Stimulated activated CD4-positive, alpha-beta T cell treated with anti-CD3 and anti-CD28 coated beads, Interleukin-1b, Interleukin-23, amount 100 ng/mL, for 4 hours (primary cell): ENCODE measurements around the gene NATD1.

Experiments
- DNase-seq, 2 donors: peaks; one replicate each; pipeline ENCODE4 v3.0.0-alpha.2; 2020; ENCODE audit warnings: low read depth in 2 of 2

The NATD1 gene

DNA sequence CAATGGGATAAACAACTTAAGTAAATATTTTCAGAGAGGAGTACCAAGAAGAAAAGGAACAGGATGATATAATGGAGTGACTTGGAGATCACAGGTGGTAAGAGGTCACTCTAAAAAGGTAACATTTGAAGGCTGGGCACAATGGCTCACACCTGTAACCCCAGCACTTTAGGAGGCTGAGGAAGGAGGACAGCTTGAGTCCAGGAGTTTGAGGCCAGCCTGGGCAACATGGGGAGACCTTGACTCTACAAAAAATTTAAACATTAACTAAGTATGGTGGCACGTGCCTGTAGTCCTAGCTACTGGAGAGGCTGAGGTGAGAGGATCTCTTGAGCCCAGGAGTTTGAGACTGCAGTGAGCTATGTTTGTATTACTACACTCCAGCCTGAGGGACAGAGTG, 35.9 kb downstream of the NATD1 start:
- no peak for DNase-seq

- DNase-seq: no peak
These were observed 37.3 kb downstream of the NATD1 start for GRCh38 chr17:21215935-21216334.

- no peak for DNase-seq
These were observed 38.3 kb downstream of the NATD1 start for GRCh38 chr17:21214777-21215541.

DNA sequence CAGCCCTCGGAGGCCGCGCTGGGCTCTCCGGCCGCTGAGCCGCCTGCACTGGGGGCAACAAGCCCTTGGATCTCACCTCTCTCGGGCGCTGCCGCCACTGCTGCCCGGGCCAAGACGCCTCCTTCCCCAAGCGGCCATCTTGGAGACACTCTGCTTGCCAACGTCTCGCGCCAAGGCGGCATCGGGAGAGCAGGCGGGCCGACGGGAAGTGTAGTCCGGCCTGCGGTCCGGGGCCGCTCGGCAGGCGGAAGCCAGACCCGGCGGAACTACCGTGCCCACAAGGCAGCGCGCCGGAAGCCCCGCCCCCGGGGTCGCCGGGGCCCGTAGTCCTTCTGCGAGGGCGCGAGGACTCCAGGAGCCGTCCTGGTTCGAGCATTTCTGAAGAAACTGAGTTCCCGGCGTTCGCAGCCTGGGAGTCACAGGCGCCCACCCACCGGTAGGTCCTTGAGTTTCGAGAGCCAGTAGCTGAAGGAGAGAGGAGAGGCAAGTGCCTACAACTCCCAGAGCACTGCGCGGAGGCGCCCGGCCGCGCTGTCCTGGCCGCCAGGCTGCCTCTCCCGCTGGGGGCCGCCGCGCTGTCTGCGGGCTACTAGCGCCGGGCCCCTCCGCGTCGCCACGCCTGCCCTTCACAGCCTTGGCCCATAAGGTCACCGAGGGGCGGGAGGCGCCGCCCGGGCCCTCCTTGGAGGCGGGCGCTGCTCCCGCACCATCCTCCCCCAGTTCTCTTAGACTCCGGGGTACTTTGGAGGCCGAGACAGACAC, 39.0 kb downstream of the NATD1 start, which contains the start of gene TMEM11:
Gene TMEM11, minus strand, starts transcription at position 147 of the 762 bp plus-strand sequence. Its CDS starts 9 bp downstream, at position 138.
- peak; percentile 91 to 96 for DNase-seq

DNA sequence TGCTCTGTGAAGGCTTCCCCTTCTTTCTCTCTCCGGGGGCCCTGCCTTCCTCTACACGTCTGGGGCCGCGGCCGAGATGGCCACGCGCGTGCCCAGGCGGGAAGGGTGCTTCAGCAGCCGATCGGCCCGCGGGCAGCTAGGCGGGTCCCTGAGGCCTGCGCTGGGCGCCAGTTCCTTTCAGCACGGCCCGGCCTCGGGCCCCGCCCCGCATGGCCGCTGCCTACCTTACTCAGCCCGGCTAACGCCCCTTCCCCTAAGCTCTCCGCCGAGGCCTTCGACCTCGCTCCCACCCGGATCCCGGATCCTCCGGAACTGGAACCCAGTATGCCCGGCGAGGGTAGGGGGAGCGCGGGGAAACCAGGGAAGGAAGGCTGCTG, 39.6 kb downstream of the NATD1 start:
- no peak for DNase-seq

DNA sequence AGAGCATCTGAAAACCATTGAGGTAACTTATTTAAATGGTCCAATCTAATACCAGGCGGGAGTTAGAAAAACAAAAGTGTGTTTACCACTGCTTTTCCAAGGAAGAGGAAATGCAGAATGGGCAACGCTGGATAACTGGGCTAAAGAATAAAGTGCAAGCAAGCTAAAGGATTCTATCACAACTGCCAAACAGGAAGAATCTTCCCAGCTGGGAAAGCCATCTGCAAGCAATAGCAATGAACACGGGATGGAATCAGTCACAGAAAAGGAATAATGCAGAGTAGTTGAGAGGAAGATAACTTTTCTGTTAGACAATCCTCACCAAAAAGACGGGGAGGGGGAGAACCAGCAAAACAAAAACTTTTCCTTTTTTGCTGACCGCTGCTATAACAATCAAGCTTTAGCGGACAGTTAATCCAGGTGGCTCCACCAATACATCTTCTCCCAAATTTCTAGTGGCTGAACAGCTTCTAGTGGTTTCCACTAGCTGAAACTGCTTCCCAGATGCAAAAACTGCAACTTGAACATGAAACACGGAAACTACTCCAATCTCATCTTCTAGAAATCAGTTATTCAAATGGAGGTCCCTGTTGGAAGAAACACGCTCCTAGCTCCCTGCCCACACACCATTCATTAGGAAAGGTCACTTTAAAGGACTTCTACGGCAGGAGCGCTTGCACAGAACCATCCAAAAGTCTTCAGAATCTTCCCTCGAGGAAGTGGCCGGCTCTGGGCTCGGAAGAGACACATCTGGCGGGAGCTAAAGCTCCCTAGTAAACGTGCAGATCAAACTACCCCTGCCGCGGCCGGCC, 40.2 kb downstream of the NATD1 start:
- no peak for DNase-seq

DNA sequence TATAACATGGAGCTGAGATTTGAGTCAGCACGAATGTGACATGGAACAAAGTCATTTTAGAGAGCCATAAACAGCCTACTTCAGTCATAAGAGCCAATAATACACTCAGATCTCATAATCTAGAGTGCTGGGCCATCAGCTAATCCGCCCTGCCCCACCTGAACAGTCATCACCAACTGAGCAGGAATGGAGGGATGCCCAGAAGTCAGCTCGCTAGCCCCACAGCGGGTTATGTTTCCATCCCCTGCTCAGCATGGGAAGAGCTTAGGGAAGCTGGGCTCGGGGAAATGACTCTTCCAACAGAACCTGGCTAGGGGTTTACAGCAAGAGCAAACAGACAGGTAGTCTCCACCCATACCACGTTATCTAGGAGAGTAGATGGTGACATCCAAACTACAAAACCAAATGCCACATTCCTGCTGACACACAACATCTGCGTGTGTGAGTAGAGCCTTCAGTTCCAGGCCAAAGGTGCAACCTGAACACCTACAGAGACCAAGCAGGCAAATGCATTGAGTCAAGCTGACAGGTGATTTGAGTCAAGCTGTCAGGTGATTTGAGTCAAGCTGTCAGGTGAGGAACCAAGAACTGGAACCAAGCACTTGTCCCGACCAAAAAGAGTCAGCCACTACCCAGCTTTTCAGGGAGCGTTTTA, 41.3 kb downstream of the NATD1 start:
- no peak for DNase-seq

- no peak for DNase-seq
These were observed 42.7 kb downstream of the NATD1 start for GRCh38 chr17:21210411-21211076.

GRCh38 chr17:21209511-21210175, 43.6 kb downstream of the NATD1 start:
- no peak for DNase-seq

DNA sequence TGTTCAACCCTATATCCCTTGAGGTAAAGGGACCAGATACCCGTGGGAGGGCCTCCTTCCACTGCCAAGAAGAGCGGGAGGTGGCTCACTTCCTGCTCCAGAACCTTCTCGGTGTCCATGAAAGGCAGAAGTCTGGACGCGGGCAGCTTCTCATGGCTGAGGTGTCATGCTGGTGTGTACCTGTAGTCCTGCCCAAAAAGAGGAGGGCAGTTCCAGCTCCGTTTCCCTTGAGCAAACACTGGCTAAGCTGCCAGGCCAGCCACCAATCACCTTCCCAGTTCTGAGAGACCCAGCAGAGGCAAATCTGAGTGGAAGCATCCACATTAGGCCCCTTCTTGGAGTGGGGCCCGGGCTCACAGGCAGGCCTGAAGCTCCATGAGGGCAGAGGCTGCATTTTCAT, 44.9 kb downstream of the NATD1 start:
- no peak for DNase-seq

- DNase-seq: no peak
These were observed 48.3 kb downstream of the NATD1 start for GRCh38 chr17:21204935-21205334.

DNA sequence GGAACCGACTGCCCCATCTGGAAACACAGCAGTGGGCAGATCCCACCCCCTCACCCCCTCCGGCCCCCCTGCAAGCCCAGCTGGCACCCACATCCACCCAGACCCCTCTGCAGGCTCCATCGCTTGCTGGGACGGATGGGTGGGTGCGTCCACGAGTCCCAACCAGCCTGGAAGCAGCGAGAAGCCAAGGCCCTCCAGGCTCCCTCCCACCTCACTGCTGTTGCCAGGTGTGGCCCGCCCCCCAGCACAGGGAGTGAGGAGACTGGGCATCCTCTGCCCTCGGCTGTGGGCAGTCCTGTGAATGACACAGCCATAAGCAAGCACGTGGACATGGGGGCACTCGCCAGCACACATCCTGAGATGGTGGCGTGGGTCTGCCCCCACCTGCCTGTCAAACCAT, 50.7 kb downstream of the NATD1 start:
- no peak for DNase-seq

DNA sequence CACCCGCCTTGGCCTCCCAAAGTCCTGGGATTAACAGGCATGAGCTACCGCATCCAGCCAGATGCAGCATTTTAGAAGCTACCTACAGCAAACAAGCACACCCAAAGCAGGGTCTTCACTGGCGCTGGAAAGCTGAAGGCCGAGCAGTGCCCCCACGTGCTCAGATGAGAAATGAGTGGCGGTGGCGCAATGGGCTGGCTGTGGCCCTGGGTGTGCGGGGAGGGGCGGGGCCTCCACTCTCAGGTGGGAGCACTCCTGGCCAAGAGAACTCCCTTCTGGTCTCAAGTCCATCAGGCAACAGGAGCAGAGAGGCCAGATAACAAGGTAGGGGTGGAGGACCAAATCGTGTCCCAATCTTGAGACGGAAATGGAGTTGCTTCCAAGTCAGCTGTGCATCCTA, 51.3 kb downstream of the NATD1 start:
- no peak for DNase-seq

DNA sequence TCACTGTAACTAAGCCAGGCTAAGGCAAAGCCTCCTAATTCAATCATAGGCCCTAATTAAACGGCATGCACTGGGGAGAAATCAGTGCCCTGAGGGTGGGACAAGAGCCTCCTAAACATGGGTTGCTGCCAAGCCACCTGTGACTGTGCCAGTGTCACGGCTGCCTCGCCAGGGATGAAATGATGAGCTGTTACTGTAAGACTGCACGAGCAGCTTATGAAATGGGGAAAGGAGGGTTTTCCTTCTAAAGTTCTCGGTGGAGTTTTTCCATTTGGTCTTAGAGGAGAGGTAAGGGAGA, 52.0 kb downstream of the NATD1 start:
- no peak for DNase-seq

DNA sequence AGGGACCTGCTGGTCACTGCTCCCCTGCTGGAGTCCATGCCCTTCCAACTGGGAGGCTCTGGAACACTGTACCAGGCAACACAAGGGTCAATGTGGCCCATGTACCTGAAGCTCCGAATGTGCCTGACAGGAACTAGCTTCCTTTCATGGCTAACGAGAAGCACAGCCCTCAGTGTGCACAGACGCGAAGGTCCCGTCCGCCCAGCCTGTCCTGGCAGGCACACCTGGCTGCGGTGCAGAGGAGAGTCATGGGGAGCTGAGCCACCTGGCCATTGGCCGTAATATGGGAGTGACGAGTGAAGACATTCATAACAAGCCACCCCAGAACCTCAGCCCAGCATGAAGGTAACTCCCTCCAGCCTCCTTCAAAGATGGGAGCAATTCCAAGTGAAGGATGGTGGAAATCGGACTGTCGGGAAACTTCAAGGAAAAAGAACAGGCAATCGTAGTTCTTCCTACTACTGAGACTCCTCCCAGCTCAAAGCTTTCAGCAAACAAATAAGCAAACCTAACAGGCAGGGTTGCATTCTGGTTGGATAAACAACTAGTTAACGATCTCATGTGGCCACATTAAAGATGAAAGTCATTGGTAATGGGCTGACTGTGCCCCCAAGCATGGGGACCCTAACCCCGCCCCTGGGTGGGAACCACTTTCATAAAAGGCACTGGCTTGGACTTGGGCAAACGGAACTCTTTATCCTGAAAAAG, 52.5 kb downstream of the NATD1 start:
- no peak for DNase-seq

- DNase-seq: no peak
These were observed 53.4 kb downstream of the NATD1 start for GRCh38 chr17:21199856-21200255.

DNA sequence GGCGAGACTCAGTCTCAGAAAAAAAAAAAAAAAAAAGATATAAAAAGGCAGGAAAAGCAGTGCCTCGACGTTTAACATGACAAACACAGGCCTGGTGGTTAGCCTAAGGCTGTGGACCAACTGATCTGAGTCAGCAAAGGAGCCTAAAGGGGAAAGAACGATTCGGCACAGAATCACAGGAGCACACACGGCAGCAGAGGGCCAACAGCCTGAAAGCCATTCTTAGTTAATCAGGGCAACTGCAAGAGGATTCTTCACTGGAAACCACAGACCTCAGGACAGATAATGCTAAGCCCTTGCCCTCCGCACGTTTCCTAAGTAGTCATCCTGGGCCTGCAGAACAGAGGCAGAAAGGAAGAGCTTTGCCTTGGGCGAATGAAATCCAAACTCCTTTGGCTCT, 53.9 kb downstream of the NATD1 start:
- DNase-seq: no peak

- no peak for DNase-seq
These were observed 54.8 kb downstream of the NATD1 start for GRCh38 chr17:21198411-21198810.

DNA sequence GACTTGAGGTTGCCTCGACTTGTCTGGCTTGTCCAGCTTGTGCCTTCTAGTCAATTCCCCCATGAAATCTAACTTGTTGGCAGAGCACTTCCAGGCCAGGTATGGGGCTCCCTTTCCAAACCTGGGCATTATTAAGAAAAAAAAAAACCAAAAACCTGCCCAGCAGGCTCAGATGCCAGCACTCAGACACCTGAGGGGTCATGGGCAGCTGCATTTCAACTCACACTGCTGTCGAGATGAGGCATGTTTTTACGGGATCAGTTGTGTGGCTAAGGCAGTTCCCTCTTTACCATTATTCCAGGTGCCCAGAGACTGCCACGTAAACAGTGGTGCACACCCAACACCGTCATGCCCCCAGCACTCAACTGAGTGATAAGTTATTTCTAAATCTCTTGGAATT, 57.1 kb downstream of the NATD1 start:
- DNase-seq: no peak

- no peak for DNase-seq
These were observed 58.5 kb downstream of the NATD1 start for GRCh38 chr17:21194703-21195102.
